Fibroblast of lung (primary cell): ENCODE data around the gene MYO10.

Experiments
- CTCF ChIP-seq, 2 donors: IDR thresholded peaks in 1 of 2; conservative IDR thresholded peaks in 1 of 2; 1 replicate in 1 of 2; 2 replicates in 1 of 2; pipeline ENCODE4 v1.5.1; 2011 to 2012; ENCODE audit warnings: low read length in 2 of 2, control low read depth in 1 of 2, inconsistent platforms in 1 of 2, low read depth in 1 of 2, mild to moderate bottlenecking in 1 of 2
- EZH2 ChIP-seq: IDR thresholded peaks from 2 replicates; pipeline ENCODE4 v1.5.1; 2012; ENCODE audit warnings: low read length, control low read depth, mild to moderate bottlenecking; ENCODE audit errors: missing control alignments

DNA sequence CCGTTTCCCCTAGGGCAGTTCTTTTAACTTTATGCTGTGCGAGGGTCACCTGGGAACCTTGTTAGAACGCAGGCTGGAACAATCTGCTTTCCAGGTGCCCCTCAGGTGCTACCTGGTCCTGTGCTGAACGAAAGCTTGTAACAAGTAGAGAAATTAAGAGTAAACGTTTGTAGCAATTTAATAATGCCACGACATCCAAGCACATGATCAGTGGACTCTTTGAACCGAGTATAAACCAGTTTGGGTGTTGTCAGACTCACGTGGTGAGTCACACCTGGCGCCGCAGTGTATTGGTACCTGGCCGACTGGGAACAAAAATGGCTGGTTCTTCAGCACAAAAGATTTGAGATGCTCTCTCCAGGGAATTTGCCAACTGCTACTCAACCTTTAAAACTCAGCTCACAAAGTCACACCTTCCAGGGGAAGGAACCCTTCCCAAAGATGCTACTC is 926 bp upstream of the MYO10 start:
- TF ChIP-seq CTCF (conservative IDR thresholded peaks at IDR 0.05 in 1 of 2, IDR thresholded peaks at IDR 0.05 in 1 of 2; ENCODE audit: low read depth in 1 of 2, low read length in 2 of 2) (no peak), EZH2 (no peak)
